HG03442 (cell line): ENCODE measurements around the gene SERBP1.
"Not testable (repeated sequence)": the region's sequence is repeated elsewhere in the genome, so short reads cannot be mapped to it uniquely, and the experiment has no call there.

Experiments used
- ATAC-seq: cut with Tn5 transposase; IDR thresholded peaks from one replicate; pipeline ENCODE4 v1.9.1; 2021; ENCODE audit warnings: mild to moderate bottlenecking, moderate library complexity; ENCODE audit not compliant: unreplicated experiment

The SERBP1 gene

GRCh38 chr1:67441183-67441582, 11.0 kb upstream of the SERBP1 start:
- no peak for ATAC-seq

- ATAC-seq, result no peak
Measured at GRCh38 chr1:67440339-67440738, 10.1 kb upstream of the SERBP1 start.

GRCh38 chr1:67439277-67440029, 9.3 kb upstream of the SERBP1 start:
- no peak for ATAC-seq

GRCh38 chr1:67437961-67438360, 7.8 kb upstream of the SERBP1 start:
- no peak for ATAC-seq

GRCh38 chr1:67436511-67437055, 6.4 kb upstream of the SERBP1 start:
- ATAC-seq, result no peak

- ATAC-seq, result no peak
Measured at GRCh38 chr1:67434491-67434890, 4.3 kb upstream of the SERBP1 start.

GRCh38 chr1:67433837-67434236, 3.6 kb upstream of the SERBP1 start:
- ATAC-seq, result no peak

GRCh38 chr1:67432745-67433144, 2.5 kb upstream of the SERBP1 start:
- ATAC-seq, result no peak

- no peak for ATAC-seq
Measured at GRCh38 chr1:67431869-67432578, 1.8 kb upstream of the SERBP1 start.

- no peak for ATAC-seq
Measured at GRCh38 chr1:67431156-67431765, 1.1 kb upstream of the SERBP1 start.

GRCh38 chr1:67429528-67430357, 459 bp downstream of the SERBP1 start:
- ATAC-seq, result peak; percentile 4

GRCh38 chr1:67429011-67429527, 1.1 kb downstream of the SERBP1 start:
- no peak for ATAC-seq

- no peak for ATAC-seq
Measured at GRCh38 chr1:67427947-67428346, 2.3 kb downstream of the SERBP1 start.

- ATAC-seq, result no peak
Measured at GRCh38 chr1:67427465-67427864, 2.7 kb downstream of the SERBP1 start.

- ATAC-seq, result no peak
Measured at GRCh38 chr1:67420835-67421492, 9.2 kb downstream of the SERBP1 start.

- no peak for ATAC-seq
Measured at GRCh38 chr1:67418839-67419586, 11.2 kb downstream of the SERBP1 start.

- not testable (repeated sequence) for ATAC-seq
Measured at GRCh38 chr1:67417733-67418132, 12.5 kb downstream of the SERBP1 start.

- ATAC-seq, result no peak
Measured at GRCh38 chr1:67415041-67415440, 15.2 kb downstream of the SERBP1 start.

- no peak for ATAC-seq
Measured at GRCh38 chr1:67414574-67414973, 15.6 kb downstream of the SERBP1 start.
